Left lung (tissue), 10 donors: ENCODE results near the gene ACAA1. TPM values are rescaled to one million over a fixed set of nuclear protein-coding genes. Genes with fewer than 3 reads are reported as not detected.

Experiments used
- ATAC-seq: fragments of 200-7000 bp; cut with Tn5 transposase; one replicate; pipeline ENCODE4 v1.9.1; 2020; ENCODE audit warnings: moderate library complexity
- DNase-seq, 4 donors: peaks; one replicate each; pipeline ENCODE4 v3.0.0-alpha.2; 2013 to 2020
- H3K27ac ChIP-seq, 2 donors: fragments of 200-600 bp; sonication (generic) in 1 of 2; one replicate each; pipeline versions ENCODE4 v1.5.0 to v1.8.0; 2020 to 2021
- H3K27me3 ChIP-seq, 2 donors: fragments of 200-600 bp; sonication (generic) in 1 of 2; one replicate each; pipeline versions ENCODE4 v1.5.0 to v1.8.0; 2020 to 2021
- H3K36me3 ChIP-seq, 2 donors: fragments of 200-600 bp; sonication (generic) in 1 of 2; one replicate each; pipeline versions ENCODE4 v1.5.0 to v1.8.0; 2020 to 2021
- H3K4me1 ChIP-seq, 2 donors: fragments of 200-600 bp; one replicate each; pipeline ENCODE4 v1.8.0; 2021
- H3K4me3 ChIP-seq, 2 donors: fragments of 200-600 bp; sonication (generic) in 1 of 2; one replicate each; pipeline versions ENCODE4 v1.5.0 to v1.8.0; 2020 to 2021; ENCODE audit warnings: mild to moderate bottlenecking in 1 of 2
- H3K9me3 ChIP-seq, 2 donors: fragments of 200-600 bp; sonication (generic) in 1 of 2; one replicate each; pipeline versions ENCODE4 v1.5.0 to v1.8.0; 2020 to 2021
- intact Hi-C, 2 donors: fragments of 100-400 bp; cut with DNase I; formaldehyde crosslinking; loops; one replicate each; pipeline versions ENCODE4 v1.11.2 to v1.14.2; 2022
- polyA plus RNA-seq, 6 donors: library from polyadenylated mRNA; unstranded; fragments of 120-200 nt; gene quantifications; one replicate each; pipeline ENCODE4 v1.2.1, GENCODE V29; 2013; ENCODE audit not compliant: insufficient read length in 6 of 6
- total RNA-seq, 2 donors: library from RNA; stranded (reverse); fragmentation: NEBNext Ultra II Directional; extraction: Animal tissue kit (Norgen Biotek cat#: 25700); gene quantifications; one replicate each; pipeline ENCODE4 v1.2.1, GENCODE V29; 2021
- TF ChIP-seq, protein P1 (sequence below), 2 donors: fragments of 200-600 bp; sonication (generic) in 1 of 2; IDR thresholded peaks; one replicate each; pipeline versions ENCODE4 v1.5.0 to v1.8.0; 2021; ENCODE audit warnings: antibody characterized with exemption in 2 of 2
- donor health status: DM: no; HTN: yes; CAD: no.
- donor health status: DM: no; HTN: no; CAD: no.

Gene ACAA1
- total and polyA plus RNA-seq, 8 donors, result 54.3 to 106 (median 60.2) TPM

DNA sequence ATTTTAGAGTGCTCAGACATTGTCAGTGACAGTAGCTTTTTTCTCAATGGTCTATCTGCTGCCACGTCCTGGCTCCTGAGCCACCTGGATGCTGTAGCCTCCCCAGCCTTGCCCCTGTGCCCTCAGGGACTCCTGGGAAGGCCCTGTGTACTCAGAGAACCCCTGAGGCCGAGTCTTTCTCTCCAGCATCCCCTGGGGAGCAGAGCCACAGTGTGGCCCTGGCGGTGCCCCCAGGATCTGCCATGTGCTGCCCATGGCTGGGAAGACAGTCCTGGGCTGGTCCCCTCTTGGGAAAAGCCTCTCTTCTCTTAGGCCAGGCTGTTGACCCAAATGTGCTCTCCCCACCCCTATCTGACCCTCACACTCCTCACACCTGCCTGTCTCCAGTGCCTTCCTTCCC, 6.6 kb upstream of the ACAA1 start:
- no peak overlapping the region for H3K4me3 ChIP-seq
- DNase-seq (no peak), ATAC-seq (no peak)
- no peak overlapping the region for H3K27ac ChIP-seq
- TF ChIP-seq, protein P1, sequence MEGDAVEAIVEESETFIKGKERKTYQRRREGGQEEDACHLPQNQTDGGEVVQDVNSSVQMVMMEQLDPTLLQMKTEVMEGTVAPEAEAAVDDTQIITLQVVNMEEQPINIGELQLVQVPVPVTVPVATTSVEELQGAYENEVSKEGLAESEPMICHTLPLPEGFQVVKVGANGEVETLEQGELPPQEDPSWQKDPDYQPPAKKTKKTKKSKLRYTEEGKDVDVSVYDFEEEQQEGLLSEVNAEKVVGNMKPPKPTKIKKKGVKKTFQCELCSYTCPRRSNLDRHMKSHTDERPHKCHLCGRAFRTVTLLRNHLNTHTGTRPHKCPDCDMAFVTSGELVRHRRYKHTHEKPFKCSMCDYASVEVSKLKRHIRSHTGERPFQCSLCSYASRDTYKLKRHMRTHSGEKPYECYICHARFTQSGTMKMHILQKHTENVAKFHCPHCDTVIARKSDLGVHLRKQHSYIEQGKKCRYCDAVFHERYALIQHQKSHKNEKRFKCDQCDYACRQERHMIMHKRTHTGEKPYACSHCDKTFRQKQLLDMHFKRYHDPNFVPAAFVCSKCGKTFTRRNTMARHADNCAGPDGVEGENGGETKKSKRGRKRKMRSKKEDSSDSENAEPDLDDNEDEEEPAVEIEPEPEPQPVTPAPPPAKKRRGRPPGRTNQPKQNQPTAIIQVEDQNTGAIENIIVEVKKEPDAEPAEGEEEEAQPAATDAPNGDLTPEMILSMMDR (IDR thresholded peaks at IDR 0.05), result no peak
- H3K36me3 ChIP-seq, result peaks cover 0 to 29% of the 10 kb centered on the region in 2 donors
- H3K27me3 ChIP-seq, result no peaks in the 10 kb centered on the region
- H3K9me3 ChIP-seq, result peaks cover 0 to 10% of the 10 kb centered on the region in 2 donors
- intact Hi-C loops, result no loop called here
- H3K4me1 ChIP-seq, result peaks cover 9 to 45% of the 10 kb centered on the region in 2 donors

DNA sequence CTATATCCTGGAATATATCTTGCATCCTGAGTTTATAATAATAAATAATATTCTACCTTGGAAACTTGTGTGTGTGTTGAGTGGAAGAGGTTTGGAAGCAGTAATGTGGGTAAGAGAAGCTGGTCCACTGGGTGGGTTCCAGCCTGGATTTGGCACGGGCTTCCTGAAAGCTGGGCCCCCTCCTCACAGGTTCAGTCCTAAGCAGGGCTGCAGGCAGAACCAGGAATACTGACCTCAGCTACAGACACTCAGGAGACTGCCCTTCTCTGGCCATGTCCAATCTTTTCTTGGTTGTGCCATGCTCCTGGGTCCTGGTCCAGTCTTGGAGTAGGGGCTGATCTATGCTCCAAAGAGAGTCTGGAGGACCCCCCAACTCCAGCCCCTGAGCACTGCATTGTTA, 6.0 kb upstream of the ACAA1 start:
- H3K27ac ChIP-seq, result no peak overlapping the region
- DNase-seq (no peak), ATAC-seq (no peak)
- intact Hi-C loops, result no loop called here
- no peak overlapping the region for H3K4me3 ChIP-seq
- H3K36me3 ChIP-seq, result peaks cover 0 to 29% of the 10 kb centered on the region in 2 donors
- H3K27me3 ChIP-seq, result no peaks in the 10 kb centered on the region
- TF ChIP-seq, protein P1 (IDR thresholded peaks at IDR 0.05), result no peak
- peaks cover 0 to 10% of the 10 kb centered on the region in 2 donors for H3K9me3 ChIP-seq
- peaks cover 12 to 43% of the 10 kb centered on the region in 2 donors for H3K4me1 ChIP-seq

DNA sequence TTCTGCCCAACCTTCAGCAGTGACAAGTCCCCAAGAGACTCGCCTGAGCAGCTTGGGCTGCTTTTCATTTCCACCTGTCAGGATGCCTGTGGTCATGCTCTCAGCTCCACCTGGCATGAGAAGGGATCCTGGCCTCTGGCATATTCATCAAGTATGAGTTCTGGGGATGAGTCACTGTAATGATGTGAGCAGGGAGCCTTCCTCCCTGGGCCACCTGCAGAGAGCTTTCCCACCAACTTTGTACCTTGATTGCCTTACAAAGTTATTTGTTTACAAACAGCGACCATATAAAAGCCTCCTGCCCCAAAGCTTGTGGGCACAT, 5.0 kb upstream of the ACAA1 start:
- no peaks in the 10 kb centered on the region for H3K27me3 ChIP-seq
- TF ChIP-seq, protein P1 (IDR thresholded peaks at IDR 0.05), result no peak
- H3K36me3 ChIP-seq, result peaks cover 0 to 29% of the 10 kb centered on the region in 2 donors
- peak overlapping the region in 1 of 2 donors; percentile 21 for H3K27ac ChIP-seq
- no peak overlapping the region for H3K4me3 ChIP-seq
- peaks cover 17 to 37% of the 10 kb centered on the region in 2 donors for H3K4me1 ChIP-seq
- ATAC-seq (no peak), DNase-seq (no peak)
- intact Hi-C loops, result no loop called here
- H3K9me3 ChIP-seq, result peaks cover 0 to 8% of the 10 kb centered on the region in 2 donors

DNA sequence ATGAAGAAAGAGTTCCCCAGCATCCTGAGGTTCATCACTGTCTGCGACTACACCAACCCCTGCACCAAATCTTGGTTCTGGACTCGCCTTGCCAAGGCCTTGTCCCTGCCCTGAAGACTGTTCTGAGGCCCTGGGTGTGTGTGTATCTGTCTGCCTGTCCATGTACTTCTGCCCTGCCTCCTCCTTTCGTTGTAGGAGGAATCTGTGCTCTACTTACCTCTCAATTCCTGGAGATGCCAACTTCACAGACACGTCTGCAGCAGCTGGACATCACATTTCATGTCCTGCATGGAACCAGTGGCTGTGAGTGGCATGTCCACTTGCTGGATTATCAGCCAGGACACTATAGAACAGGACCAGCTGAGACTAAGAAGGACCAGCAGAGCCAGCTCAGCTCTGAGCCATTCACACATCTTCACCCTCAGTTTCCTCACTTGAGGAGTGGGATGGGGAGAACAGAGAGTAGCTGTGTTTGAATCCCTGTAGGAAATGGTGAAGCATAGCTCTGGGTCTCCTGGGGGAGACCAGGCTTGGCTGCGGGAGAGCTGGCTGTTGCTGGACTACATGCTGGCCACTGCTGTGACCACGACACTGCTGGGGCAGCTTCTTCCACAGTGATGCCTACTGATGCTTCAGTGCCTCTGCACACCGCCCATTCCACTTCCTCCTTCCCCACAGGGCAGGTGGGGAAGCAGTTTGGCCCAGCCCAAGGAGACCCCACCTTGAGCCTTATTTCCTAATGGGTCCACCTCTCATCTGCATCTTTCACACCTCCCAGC, 4.4 kb upstream of the ACAA1 start:
- DNase-seq (no peak), ATAC-seq (no peak)
- Histone ChIP-seq H3K4me1 (peaks cover 17 to 36% of the 10 kb centered on the region in 2 donors), H3K27me3 (no peaks in the 10 kb centered on the region), H3K9me3 (peaks cover 0 to 4% of the 10 kb centered on the region in 2 donors), H3K4me3 (no peak overlapping the region), H3K27ac (peak overlapping the region in 1 of 2 donors; percentile 21), H3K36me3 (peaks cover 0 to 29% of the 10 kb centered on the region in 2 donors)
- TF ChIP-seq, protein P1 (IDR thresholded peaks at IDR 0.05), result no peak
- intact Hi-C loops, result no loop called here

DNA sequence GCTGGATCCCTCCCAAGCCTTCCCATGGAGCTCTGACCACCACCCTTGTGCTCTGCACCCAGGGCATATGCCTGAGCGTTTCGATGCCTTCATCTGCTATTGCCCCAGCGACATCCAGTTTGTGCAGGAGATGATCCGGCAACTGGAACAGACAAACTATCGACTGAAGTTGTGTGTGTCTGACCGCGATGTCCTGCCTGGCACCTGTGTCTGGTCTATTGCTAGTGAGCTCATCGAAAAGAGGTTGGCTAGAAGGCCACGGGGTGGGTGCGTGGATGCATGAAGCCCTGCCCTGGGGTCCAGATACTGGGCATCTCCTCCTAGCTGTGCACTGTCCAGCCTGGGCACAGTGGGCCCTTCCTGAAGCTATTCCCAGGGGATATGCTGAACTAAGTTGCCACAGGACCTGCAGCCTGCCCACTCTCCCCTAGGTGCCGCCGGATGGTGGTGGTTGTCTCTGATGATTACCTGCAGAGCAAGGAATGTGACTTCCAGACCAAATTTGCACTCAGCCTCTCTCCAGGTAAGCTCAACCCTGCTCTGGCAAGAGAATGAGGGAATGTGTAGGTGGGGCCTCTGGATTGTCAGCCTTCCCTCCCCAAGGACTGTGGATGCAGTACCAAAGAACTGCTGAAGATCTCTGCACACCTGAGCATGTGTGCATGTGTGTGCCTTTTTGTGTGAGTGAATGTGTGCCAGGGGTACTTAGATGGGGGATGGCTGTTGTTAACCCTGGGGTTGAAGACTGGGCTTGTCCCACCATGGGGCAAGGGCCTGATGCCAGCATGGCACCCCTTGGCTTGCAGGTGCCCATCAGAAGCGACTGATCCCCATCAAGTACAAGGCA, 3.6 kb upstream of the ACAA1 start:
- intact Hi-C loops, result no loop called here
- Histone ChIP-seq H3K27me3 (no peaks in the 10 kb centered on the region), H3K27ac (peak overlapping the region in 1 of 2 donors; percentile 21), H3K9me3 (no peaks in the 10 kb centered on the region), H3K4me1 (peaks cover 22 to 42% of the 10 kb centered on the region in 2 donors), H3K36me3 (peaks cover 0 to 29% of the 10 kb centered on the region in 2 donors), H3K4me3 (peak overlapping the region in 1 of 2 donors; percentile 97)
- DNase-seq (no peak), ATAC-seq (no peak)
- TF ChIP-seq, protein P1 (IDR thresholded peaks at IDR 0.05), result no peak
